Esophagus muscularis mucosa (tissue), 4 donors: ENCODE results near the gene S1PR1. TPM values are rescaled to one million over a fixed set of nuclear protein-coding genes. Genes with fewer than 3 reads are reported as not detected.
A peak's percentile ranks its signal among the peaks of the same experiment; 100 is the strongest.

ENCODE experiments used
- DNase-seq: peaks from one replicate; pipeline ENCODE4 v3.0.0-alpha.2; 2017; ENCODE audit errors: extremely low spot score
- H3K27ac ChIP-seq, 4 donors: fragments of 200-600 bp; sonication (generic); replicated peaks in 1 of 4; 1 replicate in 3 of 4; 2 replicates in 1 of 4; pipeline ENCODE4 v1.5.1; 2016 to 2019; ENCODE audit warnings: mild to moderate bottlenecking in 1 of 4
- H3K27me3 ChIP-seq, 4 donors: fragments of 200-600 bp; sonication (generic); one replicate each; pipeline versions ENCODE4 v1.5.1 to v1.6.0; 2016 to 2019
- H3K36me3 ChIP-seq, 4 donors: fragments of 200-600 bp; sonication (generic); one replicate each; pipeline ENCODE4 v1.5.1; 2016 to 2019
- H3K4me1 ChIP-seq, 4 donors: fragments of 200-600 bp; sonication (generic); one replicate each; pipeline ENCODE4 v1.5.1; 2016 to 2019
- H3K4me3 ChIP-seq, 4 donors: fragments of 200-600 bp; sonication (generic); 1 replicate in 2 of 4; 2 replicates in 2 of 4; pipeline ENCODE4 v1.5.1; 2016 to 2019; ENCODE audit warnings: mild to moderate bottlenecking in 4 of 4, moderate library complexity in 1 of 4
- H3K9me3 ChIP-seq, 4 donors: fragments of 200-600 bp; sonication (generic); 1 replicate in 3 of 4; 2 replicates in 1 of 4; pipeline ENCODE4 v1.5.1; 2016 to 2019
- CTCF ChIP-seq, 3 experiments: fragments of 200-600 bp in 2 of 3; fragments of 450-650 bp in 1 of 3; sonication (generic) in 2 of 3; IDR thresholded peaks; one replicate each; pipeline ENCODE4 v1.5.1; 2017 to 2019; ENCODE audit warnings: antibody characterized with exemption in 3 of 3, mild to moderate bottlenecking in 2 of 3, moderate library complexity in 1 of 3
- EP300 ChIP-seq: sonication (generic); formaldehyde crosslinking; IDR thresholded peaks from one replicate; pipeline ENCODE4 v1.6.1; 2017; ENCODE audit warnings: antibody characterized with exemption
- POLR2A ChIP-seq: fragments of 450-650 bp; IDR thresholded peaks from one replicate; pipeline ENCODE4 v1.6.1; 2017; ENCODE audit warnings: antibody characterized with exemption, moderate library complexity, mild to moderate bottlenecking, low read depth
- POLR2AphosphoS5 ChIP-seq, 2 donors: sonication (generic); formaldehyde crosslinking; IDR thresholded peaks; one replicate each; pipeline ENCODE4 v1.6.1; 2017; ENCODE audit warnings: antibody characterized with exemption in 2 of 2
- WGBS: methylation state at CpG from one replicate; pipeline ENCODE4 v1.1.5; 2018; 5-methylcytosine and 5-hydroxymethylcytosine counted together
- intact Hi-C: fragments of 100-400 bp; cut with DNase I; formaldehyde crosslinking; loops from one replicate; pipeline ENCODE4 v1.15.1; 2023
- total RNA-seq, 4 donors: library from RNA; depleted of rRNA; stranded (reverse); fragments of >200 nt; gene quantifications; one replicate each; pipeline versions ENCODE4 v1.1.0 to v1.2.1, GENCODE V29; 2016

S1PR1 gene
- total RNA-seq, 4 donors from 2014 or later = 17.9 to 98.5 (median 77.4) TPM

- WGBS = 90% methylated on average over 4 of the region's 4 CpGs
- TF ChIP-seq CTCF (IDR thresholded peaks at IDR 0.05) (no peak), POLR2AphosphoS5 (IDR thresholded peaks at IDR 0.05) (no peak), POLR2A (no peak), EP300 (no peak)
- no peak overlapping the region for H3K27ac ChIP-seq
Observed at GRCh38 chr1:101278238-101278637, 41.4 kb downstream of the S1PR1 start.

GRCh38 chr1:101278845-101279244, 42.0 kb downstream of the S1PR1 start:
- DNase-seq = no peak
- no peaks in the 10 kb centered on the region for H3K9me3 ChIP-seq
- no peak for TF ChIP-seq CTCF (IDR thresholded peaks at IDR 0.05)
- no peak for TF ChIP-seq POLR2A
- no peak for TF ChIP-seq EP300
- no peak for TF ChIP-seq POLR2AphosphoS5 (IDR thresholded peaks at IDR 0.05)
- no peak overlapping the region for H3K27ac ChIP-seq
- H3K4me3 ChIP-seq = no peak overlapping the region
- H3K36me3 ChIP-seq = no peaks in the 10 kb centered on the region
- H3K4me1 ChIP-seq = no peaks in the 10 kb centered on the region
- 81% methylated on average over 3 of the region's 3 CpGs for WGBS
- H3K27me3 ChIP-seq = peaks cover 0 to 10% (median 0%) of the 10 kb centered on the region in 4 donors
- intact Hi-C loops = no loop called here

More at GRCh38 chr1:101278238-101278637, 41.4 kb downstream of the S1PR1 start:
- no peak overlapping the region for H3K4me3 ChIP-seq
- no peaks in the 10 kb centered on the region for H3K9me3 ChIP-seq
- no peaks in the 10 kb centered on the region for H3K36me3 ChIP-seq
- H3K4me1 ChIP-seq = no peaks in the 10 kb centered on the region
- H3K27me3 ChIP-seq = peaks cover 0 to 10% (median 0%) of the 10 kb centered on the region in 4 donors
- DNase-seq = peak; percentile 21
- intact Hi-C loops = no loop called here

- H3K36me3 ChIP-seq = no peaks in the 10 kb centered on the region
- intact Hi-C loops = no loop called here
- no peak for DNase-seq
- no peaks in the 10 kb centered on the region for H3K4me1 ChIP-seq
- TF ChIP-seq POLR2AphosphoS5 (IDR thresholded peaks at IDR 0.05) = no peak
- TF ChIP-seq POLR2A = no peak
- no peak for TF ChIP-seq EP300
- TF ChIP-seq CTCF (IDR thresholded peaks at IDR 0.05) = no peak
- H3K27ac ChIP-seq = no peak overlapping the region
- no peak overlapping the region for H3K4me3 ChIP-seq
- WGBS = 67% methylated on average over 1 of the region's 1 CpG
- no peaks in the 10 kb centered on the region for H3K9me3 ChIP-seq
- peaks cover 0 to 10% (median 0%) of the 10 kb centered on the region in 4 donors for H3K27me3 ChIP-seq
Observed at GRCh38 chr1:101280049-101280592, 43.3 kb downstream of the S1PR1 start.

DNA sequence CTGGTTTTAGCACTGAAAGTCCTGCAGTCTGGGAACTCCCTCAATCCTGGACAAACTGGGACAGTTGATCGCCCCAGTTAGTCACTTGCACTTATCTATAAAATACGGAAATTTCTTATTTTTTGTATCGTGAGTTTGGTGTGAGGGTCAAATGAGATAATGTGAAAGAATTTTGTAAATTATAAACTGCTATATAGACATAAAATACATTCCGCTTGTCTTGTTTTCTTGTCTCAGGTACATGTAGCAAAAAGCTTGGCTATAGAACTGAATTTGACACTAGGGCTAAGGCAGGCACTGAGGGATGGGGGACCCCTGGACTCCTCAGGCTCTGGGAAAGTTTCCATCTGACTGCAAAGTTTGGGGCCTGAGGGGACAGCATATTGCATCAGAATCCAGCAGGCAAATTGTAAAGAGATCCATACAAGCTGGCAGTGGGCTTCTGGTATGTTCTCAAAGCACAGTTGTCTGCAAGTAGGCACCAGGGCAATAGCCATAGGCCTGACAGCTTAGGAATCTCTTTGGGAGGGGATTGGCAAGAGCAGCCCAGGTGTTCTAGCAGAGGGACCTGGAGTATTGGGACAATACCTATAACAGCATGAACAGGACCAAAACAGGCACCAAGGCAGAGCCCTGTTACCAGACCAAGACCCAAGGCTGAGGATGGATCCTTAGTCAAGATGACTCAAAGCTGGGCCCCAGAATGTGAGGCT, 44.3 kb downstream of the S1PR1 start:
- no peak for DNase-seq
- intact Hi-C loops = no loop called here
- H3K4me1 ChIP-seq = no peaks in the 10 kb centered on the region
- TF ChIP-seq POLR2AphosphoS5 (IDR thresholded peaks at IDR 0.05) (no peak), EP300 (no peak), POLR2A (no peak), CTCF (IDR thresholded peaks at IDR 0.05) (no peak)
- no peak overlapping the region for H3K4me3 ChIP-seq
- H3K27ac ChIP-seq = no peak overlapping the region
- WGBS = 97% methylated on average over 4 of the region's 4 CpGs
- H3K27me3 ChIP-seq = peaks cover 0 to 10% (median 0%) of the 10 kb centered on the region in 4 donors
- H3K36me3 ChIP-seq = no peaks in the 10 kb centered on the region
- no peaks in the 10 kb centered on the region for H3K9me3 ChIP-seq
